Spleen (tissue), 7 donors: ENCODE measurements around the gene ADRB1.

ENCODE experiments used
- CTCF ChIP-seq, 11 experiments: fragments of 200-600 bp in 7 of 11; fragments of 450-650 bp in 4 of 11; sonication (generic) in 4 of 11; IDR thresholded peaks in 8 of 11; conservative IDR thresholded peaks in 3 of 11; 1 replicate in 7 of 11; 2 replicates in 4 of 11; pipeline versions ENCODE4 v1.4.0 to v1.8.0; 2016 to 2021; ENCODE audit warnings: antibody characterized with exemption in 11 of 11, inconsistent platforms in 4 of 11, mild to moderate bottlenecking in 1 of 11
- POLR2A ChIP-seq, 3 donors: fragments of 450-650 bp; IDR thresholded peaks; one replicate each; pipeline ENCODE4 v1.5.1; 2017; ENCODE audit warnings: antibody characterized with exemption in 3 of 3, mild to moderate bottlenecking in 1 of 3
- POLR2AphosphoS5 ChIP-seq, 3 donors: sonication (generic); formaldehyde crosslinking; IDR thresholded peaks; one replicate each; pipeline ENCODE4 v1.5.1; 2017; ENCODE audit warnings: antibody characterized with exemption in 3 of 3
- donor health status: DM: no; HTN: no; CAD: no; lungs with moderate emphysema.
- donor health status: DM: no; HTN: no; CAD: no.
- donor health status: DM: no; HTN: no; CAD: no.

GRCh38 chr10:114048472-114048871 is 4.8 kb downstream of the ADRB1 start:
- TF ChIP-seq CTCF (IDR thresholded peaks at IDR 0.05 in 8 of 11, conservative IDR thresholded peaks at IDR 0.05 in 3 of 11): no peak
- TF ChIP-seq POLR2A (IDR thresholded peaks at IDR 0.05): no peak
- TF ChIP-seq POLR2AphosphoS5 (IDR thresholded peaks at IDR 0.05): no peak
